SK-N-SH (cell line): ENCODE measurements around the gene NTM. TPM values are rescaled to one million over a fixed set of nuclear protein-coding genes. Genes with fewer than 3 reads are reported as not detected.

Source experiments
- CTCF ChIA-PET: fragments of 300-600, 350-600 bp; formaldehyde crosslinking; extraction: SDS; loops from one replicate; lab custom pipeline; 2021; lab: Yijun Ruan, JAX
- POLR2A ChIA-PET: fragments of 350-600 bp; sonication (Branson Sonifier 250); formaldehyde crosslinking; extraction: SDS; loops from one replicate; lab custom pipeline; 2020; ENCODE audit warnings: antibody characterized with exemption, inconsistent platforms; lab: Yijun Ruan, JAX
- DNase-seq: peaks from one replicate; pipeline ENCODE4 v3.0.0; 2012
- H2AFZ ChIP-seq: fragments of 200-600 bp; sonication (generic); 2 replicates; pipeline ENCODE4 v1.8.1; 2016; ENCODE audit warnings: antibody characterized with exemption, mild to moderate bottlenecking, low read depth
- H3F3A ChIP-seq: fragments of 200-600 bp; sonication (generic); replicated peaks from 2 replicates; pipeline ENCODE3; 2016; ENCODE audit warnings: antibody characterized with exemption, mild to moderate bottlenecking; ENCODE audit not compliant: insufficient read depth
- H3K27ac ChIP-seq, 2 experiments: fragments of 200-500 bp in 1 of 2; fragments of 200-600 bp in 1 of 2; sonication (Bioruptor generic) in 1 of 2; sonication (generic), shearing (Covaris generic) in 1 of 2; 2 replicates each; pipeline versions ENCODE4 v1.5.1 to v1.6.1; 2014 to 2016; ENCODE audit warnings: low read depth in 2 of 2, inconsistent platforms in 1 of 2, low read length in 1 of 2, mild to moderate bottlenecking in 1 of 2, mixed read lengths in 1 of 2
- H3K27me3 ChIP-seq: fragments of 200-600 bp; sonication (generic), shearing (Covaris generic); 2 replicates; pipeline ENCODE4 v1.6.1; 2016; ENCODE audit warnings: mixed run types; ENCODE audit not compliant: insufficient read depth
- H3K36me3 ChIP-seq, 2 experiments: fragments of 200-500 bp in 1 of 2; fragments of 200-600 bp in 1 of 2; sonication (Bioruptor generic) in 1 of 2; sonication (generic) in 1 of 2; replicated peaks in 1 of 2; 2 replicates each; pipeline versions ENCODE3 to v1.5.1; 2014 to 2016; ENCODE audit warnings: low read length in 1 of 2, mild to moderate bottlenecking in 1 of 2; ENCODE audit not compliant: insufficient read depth in 2 of 2, control insufficient read depth in 1 of 2
- H3K4me1 ChIP-seq, 2 experiments: fragments of 200-500 bp in 1 of 2; fragments of 200-600 bp in 1 of 2; sonication (Bioruptor generic) in 1 of 2; sonication (generic), shearing (Covaris generic) in 1 of 2; 2 replicates each; pipeline versions ENCODE4 v1.5.1 to v1.6.1; 2014 to 2016; ENCODE audit warnings: low read depth in 1 of 2, low read length in 1 of 2, mixed run types in 1 of 2; ENCODE audit not compliant: insufficient read depth in 2 of 2, control insufficient read depth in 1 of 2
- H3K4me2 ChIP-seq: fragments of 200-600 bp; sonication (generic), shearing (Covaris generic); 2 replicates; pipeline ENCODE4 v1.6.1; 2017; ENCODE audit warnings: mixed run types
- H3K4me3 ChIP-seq, 2 experiments: fragments of 200-500 bp in 1 of 2; fragments of 200-600 bp in 1 of 2; sonication (Bioruptor generic) in 1 of 2; sonication (generic), shearing (Covaris generic) in 1 of 2; 2 replicates each; pipeline versions ENCODE4 v1.5.1 to v1.8.1; 2014 to 2016; ENCODE audit warnings: low read depth in 2 of 2, inconsistent platforms in 1 of 2, low read length in 1 of 2, mild to moderate bottlenecking in 1 of 2, mixed read lengths in 1 of 2, moderate library complexity in 1 of 2
- H3K79me2 ChIP-seq: fragments of 200-600 bp; sonication (generic); 2 replicates; pipeline ENCODE4 v1.8.1; 2017; ENCODE audit warnings: mild to moderate bottlenecking; ENCODE audit not compliant: insufficient read depth
- H3K9ac ChIP-seq: fragments of 200-600 bp; sonication (generic); 2 replicates; pipeline ENCODE4 v1.6.1; 2017; ENCODE audit warnings: mixed run types
- H3K9me2 ChIP-seq: fragments of 200-600 bp; sonication (generic); 2 replicates; pipeline ENCODE4 v1.6.1; 2017; ENCODE audit warnings: mixed run types
- H3K9me3 ChIP-seq: fragments of 200-600 bp; sonication (generic); 2 replicates; pipeline ENCODE4 v1.6.1; 2017; ENCODE audit warnings: mixed run types, mild to moderate bottlenecking, moderate library complexity
- H4K20me1 ChIP-seq: fragments of 200-600 bp; sonication (generic); 2 replicates; pipeline ENCODE4 v1.6.1; 2017; ENCODE audit warnings: mild to moderate bottlenecking, mixed run types; ENCODE audit not compliant: insufficient read depth
- CHD2 ChIP-seq: fragments of 150-350 bp; IDR thresholded peaks from 2 replicates; pipeline ENCODE4 v1.6.1; 2018; ENCODE audit warnings: low read length; ENCODE audit not compliant: partially characterized antibody
- ELF1 ChIP-seq: IDR thresholded peaks from 2 replicates; pipeline ENCODE4 v1.4.0; 2012
- EZH2phosphoT487 ChIP-seq: fragments of 200-600 bp; sonication (generic); IDR thresholded peaks from 2 replicates; pipeline ENCODE4 v1.6.1; 2017; ENCODE audit warnings: low read depth, mixed run types, mild to moderate bottlenecking, antibody characterized with exemption, moderate library complexity, borderline replicate concordance
- FOSL2 ChIP-seq: IDR thresholded peaks from 2 replicates; pipeline ENCODE4 v1.4.0; 2012; ENCODE audit warnings: low read depth, mild to moderate bottlenecking, moderate library complexity, borderline replicate concordance
- FOXM1 ChIP-seq: IDR thresholded peaks from 2 replicates; pipeline ENCODE4 v1.4.0; 2012; ENCODE audit warnings: low read depth, mild to moderate bottlenecking
- GABPA ChIP-seq: IDR thresholded peaks from 2 replicates; pipeline ENCODE4 v1.4.0; 2012; ENCODE audit warnings: low read depth, mild to moderate bottlenecking
- GATA2 ChIP-seq: sonication (generic); formaldehyde crosslinking; IDR thresholded peaks from 2 replicates; pipeline ENCODE4 v1.5.0; 2020; ENCODE audit warnings: mild to moderate bottlenecking, missing genetic modification reagents
- MEF2A ChIP-seq: IDR thresholded peaks from 2 replicates; pipeline ENCODE4 v1.4.0; 2012; ENCODE audit warnings: low read depth, borderline replicate concordance
- MXI1 ChIP-seq: IDR thresholded peaks from 2 replicates; pipeline ENCODE4 v1.6.1; 2012; ENCODE audit warnings: mild to moderate bottlenecking, low read depth, low read length, improper control_type of control experiment
- NRF1 ChIP-seq: IDR thresholded peaks from 2 replicates; pipeline ENCODE4 v1.6.1; 2012; ENCODE audit warnings: low read depth, mild to moderate bottlenecking, low read length
- POLR2AphosphoS5 ChIP-seq: IDR thresholded peaks from 2 replicates; pipeline ENCODE4 v1.6.1; 2012; ENCODE audit warnings: low read depth, low read length
- RAD21 ChIP-seq: IDR thresholded peaks from 2 replicates; pipeline ENCODE4 v1.6.1; 2012; ENCODE audit warnings: mild to moderate bottlenecking, low read length
- RFX5 ChIP-seq: IDR thresholded peaks from 2 replicates; pipeline ENCODE4 v1.6.1; 2012; ENCODE audit warnings: mild to moderate bottlenecking, improper control_type of control experiment, low read length
- SIN3A ChIP-seq: IDR thresholded peaks from 2 replicates; pipeline ENCODE4 v1.6.1; 2012; ENCODE audit warnings: low read depth, mild to moderate bottlenecking, low read length, moderate library complexity, borderline replicate concordance
- SMC3 ChIP-seq: IDR thresholded peaks from 2 replicates; pipeline ENCODE4 v1.6.1; 2012; ENCODE audit warnings: low read depth, low read length, improper control_type of control experiment
- TAF1 ChIP-seq: IDR thresholded peaks from 2 replicates; pipeline ENCODE4 v1.6.1; 2012; ENCODE audit warnings: low read depth, mild to moderate bottlenecking, low read length, moderate library complexity, borderline replicate concordance
- TCF12 ChIP-seq: IDR thresholded peaks from 2 replicates; pipeline ENCODE4 v1.4.0; 2012
- TEAD4 ChIP-seq: IDR thresholded peaks from 2 replicates; pipeline ENCODE4 v1.4.0; 2012; ENCODE audit warnings: mild to moderate bottlenecking, borderline replicate concordance; ENCODE audit not compliant: insufficient read depth
- WGBS: methylation state at CpG from one replicate; pipeline ENCODE4 v1.1.6; 2017; ENCODE audit warnings: low lambda C conversion rate; 5-methylcytosine and 5-hydroxymethylcytosine counted together
- polyA plus RNA-seq, 3 experiments: library from polyadenylated mRNA; depleted of rRNA; stranded (reverse); fragments of >200 nt; gene quantifications; 2 replicates each; pipeline ENCODE4 v1.2.3, GENCODE V29; 2012
- TF ChIP-seq, protein P1 (sequence below): IDR thresholded peaks from 2 replicates; pipeline ENCODE4 v1.4.0; 2012; ENCODE audit warnings: low read depth, borderline replicate concordance
- TF ChIP-seq, protein P2 (sequence below): IDR thresholded peaks from 2 replicates; pipeline ENCODE4 v1.6.1; 2012; ENCODE audit warnings: mild to moderate bottlenecking, low read depth, low read length, moderate library complexity
- TF ChIP-seq, protein P3 (sequence below): fragments of 200-600 bp; sonication (generic); IDR thresholded peaks from 2 replicates; pipeline ENCODE4 v1.6.1; 2017; ENCODE audit warnings: antibody characterized with exemption, mild to moderate bottlenecking, moderate library complexity
- TF ChIP-seq, protein P4 (sequence below): fragments of 150-350 bp; IDR thresholded peaks from 2 replicates; pipeline ENCODE4 v1.6.1; 2016; ENCODE audit warnings: mild to moderate bottlenecking, low read depth, low read length

NTM gene
- polyA plus RNA-seq, 1 of the 3 experiments (the other 2 are of a cell fraction) = 20.0 TPM

DNA sequence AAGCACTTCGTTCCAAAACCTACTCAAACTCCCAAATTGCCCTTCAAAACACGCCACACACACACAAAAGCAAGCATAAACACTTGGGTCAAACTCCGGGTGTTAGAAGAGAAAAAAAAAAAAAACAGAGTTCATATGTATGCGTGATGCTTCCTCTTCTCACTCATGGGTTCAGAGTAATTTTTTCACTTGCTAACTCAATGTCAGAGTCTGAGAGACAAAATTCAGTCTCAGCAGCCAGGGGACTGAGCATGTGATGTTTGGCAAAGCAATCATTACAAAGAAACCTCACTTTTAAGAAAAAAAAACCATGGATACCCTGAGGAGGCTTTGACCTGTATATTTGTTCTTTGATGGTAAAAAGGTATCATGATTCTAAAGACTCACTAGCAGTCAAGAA, 461.7 kb downstream of the NTM start (continued):
- TF ChIP-seq, protein P1, sequence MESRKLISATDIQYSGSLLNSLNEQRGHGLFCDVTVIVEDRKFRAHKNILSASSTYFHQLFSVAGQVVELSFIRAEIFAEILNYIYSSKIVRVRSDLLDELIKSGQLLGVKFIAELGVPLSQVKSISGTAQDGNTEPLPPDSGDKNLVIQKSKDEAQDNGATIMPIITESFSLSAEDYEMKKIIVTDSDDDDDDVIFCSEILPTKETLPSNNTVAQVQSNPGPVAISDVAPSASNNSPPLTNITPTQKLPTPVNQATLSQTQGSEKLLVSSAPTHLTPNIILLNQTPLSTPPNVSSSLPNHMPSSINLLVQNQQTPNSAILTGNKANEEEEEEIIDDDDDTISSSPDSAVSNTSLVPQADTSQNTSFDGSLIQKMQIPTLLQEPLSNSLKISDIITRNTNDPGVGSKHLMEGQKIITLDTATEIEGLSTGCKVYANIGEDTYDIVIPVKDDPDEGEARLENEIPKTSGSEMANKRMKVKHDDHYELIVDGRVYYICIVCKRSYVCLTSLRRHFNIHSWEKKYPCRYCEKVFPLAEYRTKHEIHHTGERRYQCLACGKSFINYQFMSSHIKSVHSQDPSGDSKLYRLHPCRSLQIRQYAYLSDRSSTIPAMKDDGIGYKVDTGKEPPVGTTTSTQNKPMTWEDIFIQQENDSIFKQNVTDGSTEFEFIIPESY = no peak
- TF ChIP-seq SMC3 (no peak), TAF1 (no peak), GATA2 (CRISPR knock-in tag) (no peak), TEAD4 (no peak), ELF1 (no peak)

DNA sequence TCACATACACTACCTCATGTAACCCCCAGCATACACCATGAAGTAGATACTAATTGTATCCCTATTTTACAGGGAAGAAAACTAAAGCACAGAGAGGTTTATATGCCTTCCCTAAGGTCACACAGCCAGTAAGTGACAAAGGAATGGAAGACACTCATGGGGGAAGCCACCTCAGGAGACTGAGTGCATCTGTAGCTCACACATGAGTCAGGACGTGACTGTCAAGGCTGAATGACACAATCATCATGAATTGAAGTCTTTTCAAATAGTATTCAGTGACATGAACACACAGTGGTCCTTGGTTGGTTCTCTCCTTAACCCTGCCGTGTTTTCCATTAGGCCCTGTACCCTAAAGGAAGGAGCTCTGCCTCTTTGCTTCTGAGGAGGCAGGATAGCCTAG, 463.0 kb downstream of the NTM start:
- no peak overlapping the region for H3K4me2 ChIP-seq
- H3K4me3 ChIP-seq = no peak overlapping the region
- no peak for DNase-seq
- no peaks in the 10 kb centered on the region for H4K20me1 ChIP-seq
- H3K36me3 ChIP-seq = no peaks in the 10 kb centered on the region
- no peaks in the 10 kb centered on the region for H3K9me3 ChIP-seq
- WGBS = 45% methylated on average over 2 of the region's 2 CpGs
- ChIA-PET POLR2A (interaction anchor here (0.7 kb wide), 1 partner anchor 90 kb away, joined by 3 read pairs; no protein-coding TSS in a partner anchor), CTCF (interaction anchor here (1.0 kb wide), 1 partner anchor 145 kb away, joined by 3 read pairs; no protein-coding TSS in a partner anchor)
- H3K79me2 ChIP-seq = no peaks in the 10 kb centered on the region
- no peaks in the 10 kb centered on the region for H3K9me2 ChIP-seq
- H2AFZ ChIP-seq = no peak overlapping the region
- H3K4me1 ChIP-seq = no peaks in the 10 kb centered on the region
- no peaks in the 10 kb centered on the region for H3K27me3 ChIP-seq
- H3F3A ChIP-seq = no peaks in the 10 kb centered on the region
- no peak overlapping the region for H3K9ac ChIP-seq
- H3K27ac ChIP-seq = no peak overlapping the region
- TF ChIP-seq FOXM1 (no peak), CHD2 (no peak), SMC3 (no peak), MEF2A (no peak), NRF1 (no peak), RFX5 (no peak), POLR2AphosphoS5 (no peak), TCF12 (no peak), SIN3A (no peak), RAD21 (no peak), EZH2phosphoT487 (no peak), MXI1 (no peak), FOSL2 (no peak), GABPA (no peak), TEAD4 (no peak)
- TF ChIP-seq, protein P2, sequence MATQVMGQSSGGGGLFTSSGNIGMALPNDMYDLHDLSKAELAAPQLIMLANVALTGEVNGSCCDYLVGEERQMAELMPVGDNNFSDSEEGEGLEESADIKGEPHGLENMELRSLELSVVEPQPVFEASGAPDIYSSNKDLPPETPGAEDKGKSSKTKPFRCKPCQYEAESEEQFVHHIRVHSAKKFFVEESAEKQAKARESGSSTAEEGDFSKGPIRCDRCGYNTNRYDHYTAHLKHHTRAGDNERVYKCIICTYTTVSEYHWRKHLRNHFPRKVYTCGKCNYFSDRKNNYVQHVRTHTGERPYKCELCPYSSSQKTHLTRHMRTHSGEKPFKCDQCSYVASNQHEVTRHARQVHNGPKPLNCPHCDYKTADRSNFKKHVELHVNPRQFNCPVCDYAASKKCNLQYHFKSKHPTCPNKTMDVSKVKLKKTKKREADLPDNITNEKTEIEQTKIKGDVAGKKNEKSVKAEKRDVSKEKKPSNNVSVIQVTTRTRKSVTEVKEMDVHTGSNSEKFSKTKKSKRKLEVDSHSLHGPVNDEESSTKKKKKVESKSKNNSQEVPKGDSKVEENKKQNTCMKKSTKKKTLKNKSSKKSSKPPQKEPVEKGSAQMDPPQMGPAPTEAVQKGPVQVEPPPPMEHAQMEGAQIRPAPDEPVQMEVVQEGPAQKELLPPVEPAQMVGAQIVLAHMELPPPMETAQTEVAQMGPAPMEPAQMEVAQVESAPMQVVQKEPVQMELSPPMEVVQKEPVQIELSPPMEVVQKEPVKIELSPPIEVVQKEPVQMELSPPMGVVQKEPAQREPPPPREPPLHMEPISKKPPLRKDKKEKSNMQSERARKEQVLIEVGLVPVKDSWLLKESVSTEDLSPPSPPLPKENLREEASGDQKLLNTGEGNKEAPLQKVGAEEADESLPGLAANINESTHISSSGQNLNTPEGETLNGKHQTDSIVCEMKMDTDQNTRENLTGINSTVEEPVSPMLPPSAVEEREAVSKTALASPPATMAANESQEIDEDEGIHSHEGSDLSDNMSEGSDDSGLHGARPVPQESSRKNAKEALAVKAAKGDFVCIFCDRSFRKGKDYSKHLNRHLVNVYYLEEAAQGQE = no peak
- TF ChIP-seq, protein P1 = no peak
- TF ChIP-seq, protein P3, sequence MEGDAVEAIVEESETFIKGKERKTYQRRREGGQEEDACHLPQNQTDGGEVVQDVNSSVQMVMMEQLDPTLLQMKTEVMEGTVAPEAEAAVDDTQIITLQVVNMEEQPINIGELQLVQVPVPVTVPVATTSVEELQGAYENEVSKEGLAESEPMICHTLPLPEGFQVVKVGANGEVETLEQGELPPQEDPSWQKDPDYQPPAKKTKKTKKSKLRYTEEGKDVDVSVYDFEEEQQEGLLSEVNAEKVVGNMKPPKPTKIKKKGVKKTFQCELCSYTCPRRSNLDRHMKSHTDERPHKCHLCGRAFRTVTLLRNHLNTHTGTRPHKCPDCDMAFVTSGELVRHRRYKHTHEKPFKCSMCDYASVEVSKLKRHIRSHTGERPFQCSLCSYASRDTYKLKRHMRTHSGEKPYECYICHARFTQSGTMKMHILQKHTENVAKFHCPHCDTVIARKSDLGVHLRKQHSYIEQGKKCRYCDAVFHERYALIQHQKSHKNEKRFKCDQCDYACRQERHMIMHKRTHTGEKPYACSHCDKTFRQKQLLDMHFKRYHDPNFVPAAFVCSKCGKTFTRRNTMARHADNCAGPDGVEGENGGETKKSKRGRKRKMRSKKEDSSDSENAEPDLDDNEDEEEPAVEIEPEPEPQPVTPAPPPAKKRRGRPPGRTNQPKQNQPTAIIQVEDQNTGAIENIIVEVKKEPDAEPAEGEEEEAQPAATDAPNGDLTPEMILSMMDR = no peak
- TF ChIP-seq, protein P4, sequence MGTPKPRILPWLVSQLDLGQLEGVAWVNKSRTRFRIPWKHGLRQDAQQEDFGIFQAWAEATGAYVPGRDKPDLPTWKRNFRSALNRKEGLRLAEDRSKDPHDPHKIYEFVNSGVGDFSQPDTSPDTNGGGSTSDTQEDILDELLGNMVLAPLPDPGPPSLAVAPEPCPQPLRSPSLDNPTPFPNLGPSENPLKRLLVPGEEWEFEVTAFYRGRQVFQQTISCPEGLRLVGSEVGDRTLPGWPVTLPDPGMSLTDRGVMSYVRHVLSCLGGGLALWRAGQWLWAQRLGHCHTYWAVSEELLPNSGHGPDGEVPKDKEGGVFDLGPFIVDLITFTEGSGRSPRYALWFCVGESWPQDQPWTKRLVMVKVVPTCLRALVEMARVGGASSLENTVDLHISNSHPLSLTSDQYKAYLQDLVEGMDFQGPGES = no peak
